Liver (tissue), 9 donors: ENCODE data around the gene LAMC3. TPM values are rescaled to one million over a fixed set of nuclear protein-coding genes. Genes with fewer than 3 reads are reported as not detected.

Source experiments
- DNase-seq: peaks from one replicate; pipeline ENCODE4 v3.0.0-alpha.2; 2017; ENCODE audit warnings: low spot score
- H3K27ac ChIP-seq, 2 donors: one replicate each; pipeline ENCODE4 v1.7.0; 2013; ENCODE audit warnings: inconsistent platforms in 2 of 2, low read length in 2 of 2, control low read depth in 1 of 2, low read depth in 1 of 2, mild to moderate bottlenecking in 1 of 2
- H3K27me3 ChIP-seq, 4 donors: one replicate each; pipeline versions ENCODE4 v1.6.1 to v1.7.0; 2013; ENCODE audit warnings: low read length in 3 of 4, inconsistent platforms in 1 of 4, mild to moderate bottlenecking in 1 of 4, moderate library complexity in 1 of 4; ENCODE audit not compliant: control insufficient read depth in 4 of 4, insufficient read depth in 4 of 4
- H3K36me3 ChIP-seq, 4 donors: one replicate each; pipeline versions ENCODE4 v1.6.1 to v1.7.0; 2013; ENCODE audit warnings: low read length in 3 of 4, mild to moderate bottlenecking in 3 of 4, low read depth in 1 of 4, moderate library complexity in 1 of 4; ENCODE audit not compliant: control insufficient read depth in 4 of 4, insufficient read depth in 3 of 4
- H3K4me1 ChIP-seq, 4 donors: one replicate each; pipeline versions ENCODE4 v1.6.1 to v1.7.0; 2013; ENCODE audit warnings: low read length in 3 of 4, mild to moderate bottlenecking in 3 of 4, moderate library complexity in 1 of 4; ENCODE audit not compliant: control insufficient read depth in 4 of 4, insufficient read depth in 4 of 4
- H3K4me3 ChIP-seq, 3 donors: one replicate each; pipeline versions ENCODE4 v1.6.1 to v1.7.0; 2013; ENCODE audit warnings: low read length in 3 of 3, control low read depth in 1 of 3, low read depth in 1 of 3, mild to moderate bottlenecking in 1 of 3
- H3K9ac ChIP-seq, 2 donors: one replicate each; pipeline ENCODE4 v1.7.0; 2013; ENCODE audit warnings: low read length in 2 of 2, mild to moderate bottlenecking in 2 of 2, moderate library complexity in 2 of 2, control low read depth in 1 of 2, low read depth in 1 of 2
- H3K9me3 ChIP-seq, 4 donors: one replicate each; pipeline versions ENCODE4 v1.6.1 to v1.7.0; 2013; ENCODE audit warnings: low read length in 3 of 4; ENCODE audit not compliant: control insufficient read depth in 4 of 4
- CTCF ChIP-seq: fragments of 150-350 bp; IDR thresholded peaks from 2 replicates; pipeline ENCODE4 v1.5.1; 2017; ENCODE audit warnings: improper control_type of control experiment, low read depth, low read length; ENCODE audit not compliant: missing input control
- FOXA1 ChIP-seq: IDR thresholded peaks from 2 replicates; pipeline ENCODE4 v1.6.1; 2016; ENCODE audit warnings: antibody characterized with exemption
- GABPA ChIP-seq, 2 donors: IDR thresholded peaks in 1 of 2; conservative IDR thresholded peaks in 1 of 2; 2 replicates each; pipeline ENCODE4 v1.6.1; 2016; ENCODE audit warnings: antibody characterized with exemption in 2 of 2, mild to moderate bottlenecking in 1 of 2, moderate library complexity in 1 of 2
- HNF4G ChIP-seq: IDR thresholded peaks from 2 replicates; pipeline ENCODE4 v1.6.1; 2016; ENCODE audit warnings: antibody characterized with exemption
- JUND ChIP-seq, 2 donors: IDR thresholded peaks; 2 replicates each; pipeline ENCODE4 v1.6.1; 2016; ENCODE audit warnings: antibody characterized with exemption in 2 of 2
- NR2F2 ChIP-seq: IDR thresholded peaks from 2 replicates; pipeline ENCODE4 v1.6.1; 2016; ENCODE audit warnings: antibody characterized with exemption
- RAD21 ChIP-seq, 2 donors: IDR thresholded peaks; 2 replicates each; pipeline ENCODE4 v1.6.1; 2016; ENCODE audit warnings: antibody characterized with exemption in 2 of 2, mild to moderate bottlenecking in 2 of 2
- REST ChIP-seq: IDR thresholded peaks from 2 replicates; pipeline ENCODE4 v1.6.1; 2016; ENCODE audit warnings: antibody characterized with exemption, mild to moderate bottlenecking
- RXRA ChIP-seq, 2 donors: IDR thresholded peaks; 2 replicates each; pipeline ENCODE4 v1.6.1; 2017 to 2018; ENCODE audit warnings: antibody characterized with exemption in 2 of 2, mild to moderate bottlenecking in 1 of 2
- SP1 ChIP-seq: IDR thresholded peaks from 2 replicates; pipeline ENCODE4 v1.6.1; 2018; ENCODE audit warnings: antibody characterized with exemption, mild to moderate bottlenecking
- TAF1 ChIP-seq: conservative IDR thresholded peaks from 2 replicates; pipeline ENCODE4 v1.6.1; 2016; ENCODE audit warnings: antibody characterized with exemption, mild to moderate bottlenecking
- YY1 ChIP-seq: IDR thresholded peaks from 2 replicates; pipeline ENCODE4 v1.6.1; 2016; ENCODE audit warnings: antibody characterized with exemption, mild to moderate bottlenecking
- WGBS: extraction: QIAGEN DNeasy Blood & Tissue Kit; methylation state at CpG from one replicate; pipeline ENCODE4 v1.1.7; 2013; 5-methylcytosine and 5-hydroxymethylcytosine counted together
- polyA plus RNA-seq, 2 donors: library from polyadenylated mRNA; stranded (reverse) in 1 of 2; unstranded in 1 of 2; fragments of 200-250 nt in 1 of 2; fragments of >200 nt in 1 of 2; fragmentation: Nextera tagmentation in 1 of 2; extraction: Ambion mirVana in 1 of 2; gene quantifications; one replicate each; pipeline versions ENCODE4 v1.2.1 to v1.2.3, GENCODE V29; 2013 to 2015
- total RNA-seq, 2 donors: library from RNA; depleted of rRNA; stranded (reverse); fragments of >200 nt; gene quantifications; one replicate each; pipeline ENCODE4 v1.2.3, GENCODE V29; 2014
- TF ChIP-seq, protein P1 (sequence below): IDR thresholded peaks from 2 replicates; pipeline ENCODE4 v1.6.1; 2016; ENCODE audit warnings: antibody characterized with exemption
- TF ChIP-seq, protein P2 (sequence below): IDR thresholded peaks from 2 replicates; pipeline ENCODE4 v1.6.1; 2016; ENCODE audit warnings: antibody characterized with exemption
- TF ChIP-seq, protein P3 (sequence below): IDR thresholded peaks from 2 replicates; pipeline ENCODE4 v1.6.1; 2016; ENCODE audit warnings: antibody characterized with exemption
- donor health status: healthy.
- donor health status: healthy.
- donor health status: healthy.
- donor health status: healthy.
- donor health status: healthy.

The LAMC3 gene
- total and polyA plus RNA-seq, 4 donors, result 1.4 to 5.9 (median 2.9) TPM

DNA sequence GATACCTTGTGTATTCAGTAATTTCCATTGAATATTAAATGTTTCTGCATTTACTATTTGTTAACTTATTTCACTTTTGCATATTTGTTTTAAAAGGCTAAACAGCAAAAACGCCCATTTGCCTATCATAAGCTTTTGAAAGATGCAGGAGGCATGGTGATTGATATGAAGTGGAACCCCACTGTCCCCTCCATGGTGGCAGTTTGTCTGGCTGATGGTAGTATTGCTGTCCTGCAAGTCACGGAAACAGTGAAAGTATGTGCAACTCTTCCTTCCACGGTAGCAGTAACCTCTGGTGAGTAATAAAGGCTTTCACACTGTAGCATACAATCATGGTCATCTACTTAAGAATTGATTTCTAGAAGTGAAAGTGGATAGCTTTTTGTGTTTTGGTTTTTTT is 120.2 kb downstream of the LAMC3 start (continued):
- TF ChIP-seq GABPA (IDR thresholded peaks at IDR 0.05 in 1 of 2, conservative IDR thresholded peaks at IDR 0.05 in 1 of 2), result no peak

GRCh38 chr9:131138676-131139075 is 129.7 kb downstream of the LAMC3 start:
- no peaks in the 10 kb centered on the region for H3K27me3 ChIP-seq

More at GRCh38 chr9:131138676-131139075, 129.7 kb downstream of the LAMC3 start:
- no peak for TF ChIP-seq RAD21 (IDR thresholded peaks at IDR 0.05)
- TF ChIP-seq REST, result no peak
- no peak for TF ChIP-seq SP1
- TF ChIP-seq, protein P1, sequence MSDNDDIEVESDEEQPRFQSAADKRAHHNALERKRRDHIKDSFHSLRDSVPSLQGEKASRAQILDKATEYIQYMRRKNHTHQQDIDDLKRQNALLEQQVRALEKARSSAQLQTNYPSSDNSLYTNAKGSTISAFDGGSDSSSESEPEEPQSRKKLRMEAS, result no peak
- no peak for TF ChIP-seq CTCF
- TF ChIP-seq RXRA (IDR thresholded peaks at IDR 0.05), result no peak
- no peak for TF ChIP-seq FOXA1
- TF ChIP-seq YY1, result no peak
- TF ChIP-seq, protein P2, sequence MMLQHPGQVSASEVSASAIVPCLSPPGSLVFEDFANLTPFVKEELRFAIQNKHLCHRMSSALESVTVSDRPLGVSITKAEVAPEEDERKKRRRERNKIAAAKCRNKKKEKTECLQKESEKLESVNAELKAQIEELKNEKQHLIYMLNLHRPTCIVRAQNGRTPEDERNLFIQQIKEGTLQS, result no peak
- no peak for TF ChIP-seq TAF1
- TF ChIP-seq, protein P3, sequence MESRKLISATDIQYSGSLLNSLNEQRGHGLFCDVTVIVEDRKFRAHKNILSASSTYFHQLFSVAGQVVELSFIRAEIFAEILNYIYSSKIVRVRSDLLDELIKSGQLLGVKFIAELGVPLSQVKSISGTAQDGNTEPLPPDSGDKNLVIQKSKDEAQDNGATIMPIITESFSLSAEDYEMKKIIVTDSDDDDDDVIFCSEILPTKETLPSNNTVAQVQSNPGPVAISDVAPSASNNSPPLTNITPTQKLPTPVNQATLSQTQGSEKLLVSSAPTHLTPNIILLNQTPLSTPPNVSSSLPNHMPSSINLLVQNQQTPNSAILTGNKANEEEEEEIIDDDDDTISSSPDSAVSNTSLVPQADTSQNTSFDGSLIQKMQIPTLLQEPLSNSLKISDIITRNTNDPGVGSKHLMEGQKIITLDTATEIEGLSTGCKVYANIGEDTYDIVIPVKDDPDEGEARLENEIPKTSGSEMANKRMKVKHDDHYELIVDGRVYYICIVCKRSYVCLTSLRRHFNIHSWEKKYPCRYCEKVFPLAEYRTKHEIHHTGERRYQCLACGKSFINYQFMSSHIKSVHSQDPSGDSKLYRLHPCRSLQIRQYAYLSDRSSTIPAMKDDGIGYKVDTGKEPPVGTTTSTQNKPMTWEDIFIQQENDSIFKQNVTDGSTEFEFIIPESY, result no peak
- TF ChIP-seq HNF4G, result no peak
- TF ChIP-seq NR2F2, result no peak
- TF ChIP-seq JUND (IDR thresholded peaks at IDR 0.05), result no peak
- DNase-seq, result no peak
- Histone ChIP-seq H3K27ac (no peak overlapping the region), H3K4me3 (no peak overlapping the region), H3K4me1 (no peaks in the 10 kb centered on the region), H3K36me3 (peaks cover 16 to 87% (median 83%) of the 10 kb centered on the region in 4 donors), H3K9me3 (no peaks in the 10 kb centered on the region), H3K9ac (no peak overlapping the region)
- 98% methylated on average over 2 of the region's 2 CpGs for WGBS
